Measurements from ENCODE around the gene SGCA.

Gene SGCA

DNA sequence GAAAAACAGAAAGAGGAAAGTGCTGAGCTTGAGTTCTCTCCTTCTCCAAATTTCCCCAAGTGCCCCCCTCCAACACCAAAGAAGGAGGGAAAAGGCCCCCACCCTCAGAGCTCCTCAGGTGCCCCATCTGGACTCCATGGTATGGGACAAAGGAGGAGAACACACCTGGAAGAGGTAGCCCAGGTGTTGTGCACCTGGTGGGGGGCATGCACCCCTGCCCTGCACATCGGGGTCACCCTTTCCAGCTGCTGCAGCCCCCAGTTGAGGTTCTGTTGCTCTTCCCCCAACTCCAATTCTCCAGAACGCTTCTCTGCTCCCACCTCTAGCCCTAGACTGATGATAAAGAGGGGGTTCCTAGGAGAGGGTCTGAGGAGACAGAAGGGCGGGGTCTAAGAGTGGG, 38.6 kb downstream of the SGCA start:
- Histone ChIP-seq H3K4me3 (ENCODE audit: low read depth, low read length) (no peak overlapping the region), H3K27ac (ENCODE audit: extremely low read depth, low read depth, low read length) (no peak overlapping the region), H3K36me3 (ENCODE audit: control insufficient read depth in 2 of 2, insufficient read depth in 1 of 2, low read length in 2 of 2) (no peaks in the 10 kb centered on the region), H3K9me3 (ENCODE audit: control insufficient read depth, insufficient read depth, low read depth, low read length) (no peaks in the 10 kb centered on the region), H3K4me1 (ENCODE audit: control insufficient read depth, insufficient read depth, low read length) (no peaks in the 10 kb centered on the region)
- TF ChIP-seq, protein P1, sequence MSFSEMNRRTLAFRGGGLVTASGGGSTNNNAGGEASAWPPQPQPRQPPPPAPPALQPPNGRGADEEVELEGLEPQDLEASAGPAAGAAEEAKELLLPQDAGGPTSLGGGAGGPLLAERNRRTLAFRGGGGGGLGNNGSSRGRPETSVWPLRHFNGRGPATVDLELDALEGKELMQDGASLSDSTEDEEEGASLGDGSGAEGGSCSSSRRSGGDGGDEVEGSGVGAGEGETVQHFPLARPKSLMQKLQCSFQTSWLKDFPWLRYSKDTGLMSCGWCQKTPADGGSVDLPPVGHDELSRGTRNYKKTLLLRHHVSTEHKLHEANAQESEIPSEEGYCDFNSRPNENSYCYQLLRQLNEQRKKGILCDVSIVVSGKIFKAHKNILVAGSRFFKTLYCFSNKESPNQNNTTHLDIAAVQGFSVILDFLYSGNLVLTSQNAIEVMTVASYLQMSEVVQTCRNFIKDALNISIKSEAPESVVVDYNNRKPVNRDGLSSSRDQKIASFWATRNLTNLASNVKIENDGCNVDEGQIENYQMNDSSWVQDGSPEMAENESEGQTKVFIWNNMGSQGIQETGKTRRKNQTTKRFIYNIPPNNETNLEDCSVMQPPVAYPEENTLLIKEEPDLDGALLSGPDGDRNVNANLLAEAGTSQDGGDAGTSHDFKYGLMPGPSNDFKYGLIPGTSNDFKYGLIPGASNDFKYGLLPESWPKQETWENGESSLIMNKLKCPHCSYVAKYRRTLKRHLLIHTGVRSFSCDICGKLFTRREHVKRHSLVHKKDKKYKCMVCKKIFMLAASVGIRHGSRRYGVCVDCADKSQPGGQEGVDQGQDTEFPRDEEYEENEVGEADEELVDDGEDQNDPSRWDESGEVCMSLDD (tag by site-specific recombination; IDR thresholded peaks at IDR 0.05): peak; percentile 33; the same call in 1 of the 2 replicates
- no peak for TF ChIP-seq BCL11B (tag by site-specific recombination; IDR thresholded peaks at IDR 0.05; ENCODE audit: low read depth)
- POLR2A ChIA-PET: interaction anchor here (1.1 kb wide), 1 partner anchor 60 kb away, joined by 3 read pairs; no protein-coding TSS in a partner anchor
- CTCF ChIA-PET: interaction anchor here (0.5 to 18.0 kb wide), 9 partner anchors 11 to 314 kb away, joined by 3 to 487 read pairs (median 5); partner anchors contain the start of gene TMEM92

DNA sequence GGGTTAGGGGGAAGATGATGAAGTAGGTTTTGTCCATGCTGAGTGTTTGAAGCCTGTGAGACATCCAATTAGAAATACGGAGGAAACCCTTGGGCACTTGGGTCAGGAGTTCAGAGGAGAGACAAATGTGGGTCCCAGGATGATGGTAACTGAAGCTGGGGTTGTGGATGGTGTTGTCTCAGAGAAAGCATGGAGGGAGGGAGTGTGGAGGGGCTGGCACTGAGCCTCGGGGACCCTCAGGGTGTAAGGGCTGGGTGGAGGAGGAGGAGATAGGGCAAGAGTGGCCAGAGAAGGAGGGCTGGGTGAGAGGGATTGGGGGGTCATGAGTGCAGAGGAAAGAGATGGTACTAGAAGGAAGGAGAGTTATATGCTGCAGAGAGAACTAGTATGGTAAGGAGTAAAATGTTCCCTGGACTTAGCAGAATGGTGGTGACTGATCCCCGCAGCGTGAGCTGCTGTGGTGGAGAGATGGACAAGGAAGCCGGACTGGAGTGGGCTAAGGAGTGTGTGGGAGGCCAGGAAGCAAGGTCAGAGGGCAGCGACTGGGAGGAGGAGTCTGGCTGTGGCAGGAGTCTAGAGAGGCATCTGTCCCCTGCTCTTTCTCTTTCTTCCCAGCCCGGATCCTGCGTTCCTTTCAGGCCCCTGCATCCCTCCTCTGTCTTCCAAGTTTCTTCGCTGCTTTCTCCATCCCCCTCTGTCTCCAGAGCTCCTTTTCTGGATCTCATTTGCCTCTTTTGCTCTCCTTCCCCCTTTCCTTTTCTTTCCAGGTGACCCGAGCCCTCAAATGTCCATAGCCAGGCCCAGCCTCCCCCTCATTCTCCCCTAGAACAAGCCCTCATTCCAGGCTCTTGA, 39.5 kb downstream of the SGCA start:
- ChIA-PET CTCF (interaction anchor here (0.5 to 18.0 kb wide), 12 partner anchors 8 to 476 kb away, joined by 3 to 487 read pairs (median 4); partner anchors contain the start of gene TMEM92), POLR2A (interaction anchor here (0.6 to 1.1 kb wide), 2 partner anchors 27 to 139 kb away, joined by 3 to 9 read pairs; no protein-coding TSS in a partner anchor)
- H3K27ac ChIP-seq (ENCODE audit: extremely low read depth, low read depth, low read length): no peak overlapping the region
- H3K4me3 ChIP-seq (ENCODE audit: low read depth, low read length): no peak overlapping the region
- TF ChIP-seq ZNF366 (tag by site-specific recombination; conservative IDR thresholded peaks at IDR 0.05): peak; percentile 43; the same call in 1 of the 2 replicates
- TF ChIP-seq ZNF544 (tag by site-specific recombination; IDR thresholded peaks at IDR 0.05): no peak
- TF ChIP-seq ZFP69B (tag by site-specific recombination; IDR thresholded peaks at IDR 0.05): no peak
- TF ChIP-seq ZNF791 (tag by site-specific recombination; IDR thresholded peaks at IDR 0.05): no peak
- TF ChIP-seq, protein P2, sequence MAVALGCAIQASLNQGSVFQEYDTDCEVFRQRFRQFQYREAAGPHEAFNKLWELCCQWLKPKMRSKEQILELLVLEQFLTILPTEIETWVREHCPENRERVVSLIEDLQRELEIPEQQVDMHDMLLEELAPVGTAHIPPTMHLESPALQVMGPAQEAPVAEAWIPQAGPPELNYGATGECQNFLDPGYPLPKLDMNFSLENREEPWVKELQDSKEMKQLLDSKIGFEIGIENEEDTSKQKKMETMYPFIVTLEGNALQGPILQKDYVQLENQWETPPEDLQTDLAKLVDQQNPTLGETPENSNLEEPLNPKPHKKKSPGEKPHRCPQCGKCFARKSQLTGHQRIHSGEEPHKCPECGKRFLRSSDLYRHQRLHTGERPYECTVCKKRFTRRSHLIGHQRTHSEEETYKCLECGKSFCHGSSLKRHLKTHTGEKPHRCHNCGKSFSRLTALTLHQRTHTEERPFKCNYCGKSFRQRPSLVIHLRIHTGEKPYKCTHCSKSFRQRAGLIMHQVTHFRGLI (tag by site-specific recombination; IDR thresholded peaks at IDR 0.05): no peak
- TF ChIP-seq, protein P3, sequence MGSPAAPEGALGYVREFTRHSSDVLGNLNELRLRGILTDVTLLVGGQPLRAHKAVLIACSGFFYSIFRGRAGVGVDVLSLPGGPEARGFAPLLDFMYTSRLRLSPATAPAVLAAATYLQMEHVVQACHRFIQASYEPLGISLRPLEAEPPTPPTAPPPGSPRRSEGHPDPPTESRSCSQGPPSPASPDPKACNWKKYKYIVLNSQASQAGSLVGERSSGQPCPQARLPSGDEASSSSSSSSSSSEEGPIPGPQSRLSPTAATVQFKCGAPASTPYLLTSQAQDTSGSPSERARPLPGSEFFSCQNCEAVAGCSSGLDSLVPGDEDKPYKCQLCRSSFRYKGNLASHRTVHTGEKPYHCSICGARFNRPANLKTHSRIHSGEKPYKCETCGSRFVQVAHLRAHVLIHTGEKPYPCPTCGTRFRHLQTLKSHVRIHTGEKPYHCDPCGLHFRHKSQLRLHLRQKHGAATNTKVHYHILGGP (tag by site-specific recombination; IDR thresholded peaks at IDR 0.05): no peak
- no peak for TF ChIP-seq KLF7 (tag by site-specific recombination; IDR thresholded peaks at IDR 0.05; ENCODE audit: borderline replicate concordance)
- TF ChIP-seq ZNF114 (tag by site-specific recombination; IDR thresholded peaks at IDR 0.05): no peak
- no peak for TF ChIP-seq ZNF747 (tag by site-specific recombination; IDR thresholded peaks at IDR 0.05)
- peak; percentile 38; the same call in 1 of the 2 replicates for TF ChIP-seq ZNF600 (tag by site-specific recombination; IDR thresholded peaks at IDR 0.05)
- no peak for TF ChIP-seq ZXDB (tag by site-specific recombination; IDR thresholded peaks at IDR 0.05)
- TF ChIP-seq, protein P1 (tag by site-specific recombination; IDR thresholded peaks at IDR 0.05): no peak
- peaks cover under 1% of the 10 kb centered on the region; the same call in 1 of the 2 replicates for H3K4me1 ChIP-seq (ENCODE audit: control insufficient read depth, insufficient read depth, low read length)
- no peaks in the 10 kb centered on the region for H3K36me3 ChIP-seq (ENCODE audit: control insufficient read depth in 2 of 2, insufficient read depth in 1 of 2, low read length in 2 of 2)
- no peaks in the 10 kb centered on the region for H3K9me3 ChIP-seq (ENCODE audit: control insufficient read depth, insufficient read depth, low read depth, low read length)
